BLaER1 treated with 17β-estradiol and CSF1 and Interleukin-3, amounts not matched to agents 10 nM and 100 nM (cell line): ENCODE results near the gene C1orf74.
A peak's percentile ranks its signal among the peaks of the same experiment; 100 is the strongest.
"Not testable (repeated sequence)": the region's sequence is repeated elsewhere in the genome, so short reads cannot be mapped to it uniquely, and the experiment has no call there.

Experiments used
- H3K27ac ChIP-seq, 11 experiments: shearing (Covaris generic); formaldehyde crosslinking; 2 replicates each; pipeline ENCODE4 v1.8.1; 2022
- H3K27me3 ChIP-seq, 11 experiments: shearing (Covaris generic); formaldehyde crosslinking; 2 replicates each; pipeline ENCODE4 v1.8.1; 2022
- H3K36me3 ChIP-seq, 11 experiments: shearing (Covaris generic); formaldehyde crosslinking; 2 replicates each; pipeline ENCODE4 v1.8.1; 2022
- H3K4me1 ChIP-seq, 10 experiments: shearing (Covaris generic); formaldehyde crosslinking; 2 replicates each; pipeline ENCODE4 v1.8.1; 2022
- H3K4me2 ChIP-seq, 11 experiments: shearing (Covaris generic); formaldehyde crosslinking; 2 replicates each; pipeline ENCODE4 v1.8.1; 2022
- H3K4me3 ChIP-seq, 10 experiments: shearing (Covaris generic); formaldehyde crosslinking; 2 replicates each; pipeline ENCODE4 v1.8.1; 2022
- H3K9ac ChIP-seq, 11 experiments: shearing (Covaris generic); formaldehyde crosslinking; 2 replicates each; pipeline ENCODE4 v1.8.1; 2022
- H3K9me3 ChIP-seq, 11 experiments: shearing (Covaris generic); formaldehyde crosslinking; replicated peaks in 1 of 11; 2 replicates each; pipeline ENCODE4 v1.8.1; 2022
- H4K20me1 ChIP-seq, 11 experiments: shearing (Covaris generic); formaldehyde crosslinking; 2 replicates each; pipeline ENCODE4 v1.8.1; 2022
- Cebpa-rat ChIP-seq, 11 experiments: shearing (Covaris generic); IDR thresholded peaks; 2 replicates each; pipeline ENCODE4 v1.8.1; 2022

Gene C1orf74

GRCh38 chr1:209797978-209798639, 13.8 kb upstream of the C1orf74 start:
- Histone ChIP-seq H3K27me3 (no peaks in the 10 kb centered on the region), H3K4me3 (no peak overlapping the region), H3K9ac (no peak overlapping the region), H3K9me3 (peaks cover 0 to 3% (median 0%) of the 10 kb centered on the region in 11 experiments; a peak in 1 of 22 replicates), H4K20me1 (no peaks in the 10 kb centered on the region), H3K4me1 (peaks cover 0 to 11% (median 0%) of the 10 kb centered on the region in 10 experiments; a peak in 8 of 20 replicates), H3K4me2 (peak overlapping the region in 2 of 11 experiments; percentile 27 to 46; a peak in 2 of 22 replicates), H3K27ac (no peak overlapping the region), H3K36me3 (no peaks in the 10 kb centered on the region)
- TF ChIP-seq Cebpa-rat (IDR thresholded peaks at IDR 0.05), result no peak

DNA sequence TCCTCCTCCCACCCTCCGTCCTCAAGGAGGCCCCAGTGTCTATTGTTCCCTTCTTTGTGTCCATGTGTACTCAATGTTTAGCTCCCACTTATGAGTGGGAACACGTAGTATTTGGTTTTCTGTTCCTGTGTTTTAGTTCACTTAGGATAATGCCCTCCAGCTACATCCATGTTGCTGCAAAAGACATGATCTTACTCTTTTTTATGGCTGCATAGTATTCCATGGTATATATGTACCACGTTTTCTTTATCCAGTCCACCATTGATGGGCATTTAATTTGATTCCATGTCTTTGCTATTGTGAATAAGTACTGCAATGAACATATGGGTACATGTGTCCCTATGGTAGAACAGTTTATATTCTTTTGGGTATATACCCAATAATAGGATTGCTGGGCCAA, 9.4 kb upstream of the C1orf74 start:
- H3K27ac ChIP-seq, H3K4me3 ChIP-seq, H3K27me3 ChIP-seq, H3K36me3 ChIP-seq, H4K20me1 ChIP-seq, H3K9ac ChIP-seq, H3K4me2 ChIP-seq, H3K9me3 ChIP-seq: not testable (repeated sequence)
- H3K4me1 ChIP-seq, result peaks cover 0 to 11% (median 0%) of the 10 kb centered on the region in 10 experiments; a peak in 8 of 20 replicates

DNA sequence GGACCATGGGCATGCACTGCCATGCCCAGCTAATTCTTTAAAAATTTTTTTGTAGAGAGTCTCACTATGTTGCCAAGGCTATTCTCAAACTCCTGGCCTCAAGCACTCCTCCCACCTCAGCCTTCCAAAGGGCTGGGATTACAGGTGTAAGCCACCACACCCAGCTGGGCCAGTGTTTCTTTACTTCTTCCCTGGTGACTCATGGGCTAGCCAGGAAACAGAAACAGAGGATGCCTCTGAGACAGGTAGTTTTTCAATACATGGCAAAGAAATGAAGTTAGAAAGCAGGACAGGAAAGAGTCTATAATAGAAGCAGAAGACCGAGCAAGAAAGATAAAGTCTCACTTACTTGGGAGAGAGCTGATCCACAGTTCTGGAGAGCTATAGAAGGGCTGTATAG, 7.6 kb upstream of the C1orf74 start:
- TF ChIP-seq Cebpa-rat (IDR thresholded peaks at IDR 0.05), result no peak
- H3K4me3 ChIP-seq, result no peak overlapping the region
- no peaks in the 10 kb centered on the region for H3K4me1 ChIP-seq
- H3K36me3 ChIP-seq, result no peaks in the 10 kb centered on the region
- peaks cover 0 to 3% (median 0%) of the 10 kb centered on the region in 11 experiments; a peak in 1 of 22 replicates for H3K9me3 ChIP-seq
- no peaks in the 10 kb centered on the region for H4K20me1 ChIP-seq
- H3K4me2 ChIP-seq, result no peak overlapping the region
- no peaks in the 10 kb centered on the region for H3K27me3 ChIP-seq
- no peak overlapping the region for H3K9ac ChIP-seq
- no peak overlapping the region for H3K27ac ChIP-seq

- Histone ChIP-seq H3K9ac (no peak overlapping the region), H3K27me3 (no peaks in the 10 kb centered on the region), H3K4me2 (no peak overlapping the region), H4K20me1 (no peaks in the 10 kb centered on the region), H3K36me3 (no peaks in the 10 kb centered on the region), H3K9me3 (peaks cover 0 to 4% (median 0%) of the 10 kb centered on the region in 11 experiments; a peak in 3 of 22 replicates), H3K4me1 (no peaks in the 10 kb centered on the region; a peak in 1 of 20 replicates), H3K4me3 (no peak overlapping the region), H3K27ac (no peak overlapping the region)
- no peak for TF ChIP-seq Cebpa-rat (IDR thresholded peaks at IDR 0.05)
Measured at GRCh38 chr1:209790286-209791193, 6.2 kb upstream of the C1orf74 start.

GRCh38 chr1:209789245-209789644, 4.9 kb upstream of the C1orf74 start:
- Histone ChIP-seq H3K9me3 (peaks cover 0 to 12% (median 0%) of the 10 kb centered on the region in 11 experiments; a peak in 4 of 22 replicates), H3K4me1 (peaks cover 0 to 9% (median 6%) of the 10 kb centered on the region in 10 experiments; a peak in 14 of 20 replicates), H3K4me3 (no peak overlapping the region), H3K27ac (no peak overlapping the region), H4K20me1 (no peaks in the 10 kb centered on the region), H3K9ac (no peak overlapping the region), H3K36me3 (no peaks in the 10 kb centered on the region), H3K27me3 (no peaks in the 10 kb centered on the region), H3K4me2 (no peak overlapping the region)
- TF ChIP-seq Cebpa-rat (IDR thresholded peaks at IDR 0.05), result no peak

GRCh38 chr1:209787551-209787950, 3.2 kb upstream of the C1orf74 start:
- no peak overlapping the region for H3K27ac ChIP-seq
- peaks cover 0 to 9% (median 6%) of the 10 kb centered on the region in 11 experiments; a peak in 17 of 22 replicates for H3K36me3 ChIP-seq
- peaks cover 0 to 9% (median 0%) of the 10 kb centered on the region in 11 experiments; a peak in 3 of 22 replicates for H3K9me3 ChIP-seq
- H3K4me1 ChIP-seq, result peaks cover 12 to 23% (median 18%) of the 10 kb centered on the region in 10 experiments
- no peak overlapping the region for H3K9ac ChIP-seq
- H3K4me2 ChIP-seq, result no peak overlapping the region
- no peak for TF ChIP-seq Cebpa-rat (IDR thresholded peaks at IDR 0.05)
- no peaks in the 10 kb centered on the region for H4K20me1 ChIP-seq
- H3K27me3 ChIP-seq, result no peaks in the 10 kb centered on the region
- no peak overlapping the region for H3K4me3 ChIP-seq

GRCh38 chr1:209786146-209786545, 1.8 kb upstream of the C1orf74 start:
- peaks cover 0 to 23% (median 20%) of the 10 kb centered on the region in 11 experiments; a peak in 19 of 22 replicates for H3K36me3 ChIP-seq
- H3K27ac ChIP-seq, result no peak overlapping the region
- H3K4me2 ChIP-seq, result no peak overlapping the region
- no peaks in the 10 kb centered on the region for H4K20me1 ChIP-seq
- TF ChIP-seq Cebpa-rat (IDR thresholded peaks at IDR 0.05), result no peak
- H3K9me3 ChIP-seq, result peaks cover 0 to 9% (median 0%) of the 10 kb centered on the region in 11 experiments; a peak in 3 of 22 replicates
- H3K4me1 ChIP-seq, result peaks cover 12 to 25% (median 18%) of the 10 kb centered on the region in 10 experiments
- H3K4me3 ChIP-seq, result no peak overlapping the region
- H3K27me3 ChIP-seq, result no peaks in the 10 kb centered on the region
- no peak overlapping the region for H3K9ac ChIP-seq

DNA sequence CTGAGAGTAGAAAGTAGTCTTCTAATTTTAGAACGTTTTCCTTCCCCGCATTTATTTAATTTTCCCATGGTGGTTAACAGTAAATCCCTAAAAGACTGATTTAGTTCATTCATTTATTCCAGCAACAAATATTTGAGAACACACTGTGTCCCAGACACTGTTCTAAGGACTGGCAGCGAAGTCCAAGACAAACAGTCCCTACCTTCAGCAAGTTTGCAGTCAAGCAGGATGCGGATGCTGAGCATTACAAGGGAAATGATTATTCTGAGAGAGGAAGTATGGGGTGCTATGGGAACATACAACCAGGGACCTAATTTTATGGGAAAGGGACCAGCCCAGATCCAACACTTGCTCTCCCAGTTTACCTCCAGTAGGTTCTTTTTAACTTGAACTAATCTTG, 1.2 kb upstream of the C1orf74 start:
- Histone ChIP-seq H3K9ac (no peak overlapping the region), H4K20me1 (no peaks in the 10 kb centered on the region), H3K36me3 (peaks cover 0 to 29% (median 24%) of the 10 kb centered on the region in 11 experiments; a peak in 19 of 22 replicates), H3K9me3 (peaks cover 0 to 9% (median 0%) of the 10 kb centered on the region in 11 experiments; a peak in 3 of 22 replicates), H3K27ac (peak overlapping the region in 4 of 11 experiments; percentile 79 to 87 (median 84); a peak in 6 of 22 replicates), H3K4me3 (no peak overlapping the region; a peak in 1 of 20 replicates), H3K4me2 (peak overlapping the region in 1 of 11 experiments; percentile 60; a peak in 1 of 22 replicates), H3K27me3 (no peaks in the 10 kb centered on the region), H3K4me1 (peaks cover 12 to 25% (median 18%) of the 10 kb centered on the region in 10 experiments)
- TF ChIP-seq Cebpa-rat (IDR thresholded peaks at IDR 0.05), result no peak

DNA sequence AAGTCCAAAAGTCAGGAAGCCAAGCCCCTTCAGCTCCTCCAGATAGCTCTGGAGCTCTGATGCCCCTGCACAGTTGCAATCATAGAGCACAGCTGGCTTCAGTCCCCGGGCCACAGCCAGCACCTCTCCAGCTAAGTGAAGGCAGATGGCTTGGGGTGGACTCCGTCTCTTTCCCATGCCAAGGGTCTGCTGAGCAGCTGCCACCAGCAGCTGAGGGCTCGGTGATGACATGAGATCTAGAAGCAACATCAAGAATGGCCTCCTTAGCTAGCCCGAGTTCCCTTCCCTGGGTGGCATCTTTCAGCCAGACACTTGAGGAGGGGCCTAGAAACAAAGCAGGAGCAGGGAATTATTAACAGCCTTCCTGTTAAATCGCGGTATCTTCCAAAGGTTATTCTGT, 973 bp downstream of the C1orf74 start:
- H3K4me2 ChIP-seq, result peak overlapping the region; percentile 83 to 98 (median 87)
- peak overlapping the region; percentile 80 to 92 (median 84); a peak in 19 of 22 replicates for H3K9ac ChIP-seq
- no peaks in the 10 kb centered on the region for H3K27me3 ChIP-seq
- H3K27ac ChIP-seq, result peak overlapping the region in 6 of 11 experiments; percentile 77 to 87 (median 84); a peak in 7 of 22 replicates
- peaks cover 0 to 9% (median 0%) of the 10 kb centered on the region in 11 experiments; a peak in 3 of 22 replicates for H3K9me3 ChIP-seq
- H3K36me3 ChIP-seq, result peaks cover 4 to 51% (median 46%) of the 10 kb centered on the region in 11 experiments; a peak in 20 of 22 replicates
- peak overlapping the region; percentile 61 to 82 (median 72) for H3K4me3 ChIP-seq
- H4K20me1 ChIP-seq, result no peaks in the 10 kb centered on the region
- no peak for TF ChIP-seq Cebpa-rat (IDR thresholded peaks at IDR 0.05)
- peaks cover 12 to 25% (median 18%) of the 10 kb centered on the region in 10 experiments for H3K4me1 ChIP-seq
